Hindlimb muscle (tissue), 1 donor: Measurements from ENCODE around the gene SELENOV. TPM values are rescaled to one million over a fixed set of nuclear protein-coding genes. Genes with fewer than 3 reads are reported as not detected.

Source experiments
- DNase-seq: peaks from one replicate; pipeline ENCODE4 v3.0.0-alpha.2; 2013
- polyA plus RNA-seq: library from polyadenylated mRNA; unstranded; fragments of 120-200 nt; gene quantifications from one replicate; pipeline ENCODE4 v1.2.1, GENCODE V29; 2013; ENCODE audit not compliant: insufficient read length

SELENOV gene
- polyA plus RNA-seq, 1 donor = not detected

DNA sequence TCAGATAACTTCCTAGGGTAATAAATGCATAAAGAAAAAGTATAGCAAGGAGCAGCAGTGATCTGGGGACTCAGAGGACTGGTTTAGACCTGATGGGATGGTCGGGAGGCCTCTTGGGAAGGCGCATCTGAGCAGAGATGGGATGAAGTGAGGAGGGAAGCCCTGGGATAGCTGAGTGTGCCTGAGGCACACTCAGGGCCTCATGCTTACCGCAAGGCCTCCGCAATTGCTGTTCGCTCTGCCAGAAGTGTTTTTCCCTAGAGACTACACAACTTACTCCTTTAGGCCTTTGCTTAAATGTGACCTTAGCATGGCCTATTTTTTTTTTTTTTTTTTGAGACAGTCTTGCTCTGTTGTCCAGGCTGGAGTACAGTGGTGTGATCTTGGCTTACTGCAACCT, 20.3 kb upstream of the SELENOV start:
- DNase-seq = no peak

DNA sequence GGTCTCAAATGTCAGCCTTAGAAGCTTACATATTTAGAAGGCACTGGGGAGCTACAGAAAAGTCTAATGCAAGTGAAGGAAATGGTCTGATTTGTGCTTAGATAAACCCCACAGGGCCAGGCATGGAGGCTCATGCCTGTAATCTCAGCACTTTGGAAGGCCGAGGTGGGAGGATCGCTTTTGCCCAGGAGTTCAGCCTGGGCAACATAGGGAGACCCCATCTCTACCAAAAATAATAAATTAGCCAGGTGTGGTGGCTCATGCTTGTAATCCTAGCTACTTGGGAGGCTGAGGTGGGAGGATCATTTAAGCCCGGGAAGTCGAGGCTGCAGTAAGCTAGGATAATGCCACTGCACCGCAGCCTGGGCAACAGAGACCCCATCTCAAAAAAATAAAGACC, 18.9 kb upstream of the SELENOV start:
- no peak for DNase-seq

DNA sequence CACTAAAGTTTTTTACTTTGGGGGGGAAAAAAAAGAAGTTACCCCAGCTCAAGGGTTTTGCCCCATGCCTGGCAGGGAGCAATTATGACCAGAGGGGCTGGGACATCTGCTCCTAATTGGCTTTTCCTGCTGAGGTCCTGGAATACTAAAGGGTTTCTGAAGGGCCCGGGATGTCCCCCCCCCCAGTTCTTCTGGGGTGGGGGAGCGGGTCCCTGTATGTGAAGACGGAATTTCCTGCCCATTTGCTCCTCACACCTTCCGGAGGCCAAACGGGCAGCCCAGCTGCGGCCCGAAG, 17.3 kb upstream of the SELENOV start:
- no peak for DNase-seq

DNA sequence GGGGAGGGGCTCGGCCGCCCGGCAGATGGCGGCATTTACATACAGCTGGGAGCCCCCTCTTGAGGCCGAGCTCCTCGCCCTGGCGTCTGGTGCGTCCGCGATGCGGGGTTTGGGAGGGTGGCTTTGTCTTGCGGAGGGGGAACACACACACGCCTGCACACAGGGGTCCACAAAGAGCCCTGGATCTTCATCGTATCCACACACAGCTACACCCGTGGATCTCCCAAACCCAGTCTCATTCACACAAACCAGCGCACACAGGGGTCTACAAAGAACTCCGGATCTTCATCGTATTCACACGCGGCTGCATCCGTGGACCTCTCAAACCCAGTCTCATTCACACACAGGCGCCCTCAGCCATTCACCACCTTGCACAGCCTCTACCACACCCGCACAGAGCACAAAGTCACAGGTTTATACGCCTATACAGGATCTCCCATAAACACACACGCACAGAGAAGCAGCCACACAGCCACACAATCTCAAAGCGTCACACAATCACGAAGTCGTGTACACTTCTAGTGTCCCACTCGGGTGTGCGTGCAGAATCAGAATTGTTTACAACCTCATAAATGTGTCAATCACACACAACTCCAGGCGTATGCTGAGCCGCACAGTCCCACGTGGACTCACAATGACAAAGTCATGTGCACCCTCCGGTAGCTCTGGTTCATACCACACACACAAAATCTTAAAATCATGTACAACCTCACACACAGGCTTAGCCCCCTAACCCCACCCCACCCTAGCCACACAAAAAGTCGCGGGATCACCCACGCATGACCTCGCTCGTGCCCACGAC, 16.7 kb upstream of the SELENOV start:
- peak; percentile 46 for DNase-seq

DNA sequence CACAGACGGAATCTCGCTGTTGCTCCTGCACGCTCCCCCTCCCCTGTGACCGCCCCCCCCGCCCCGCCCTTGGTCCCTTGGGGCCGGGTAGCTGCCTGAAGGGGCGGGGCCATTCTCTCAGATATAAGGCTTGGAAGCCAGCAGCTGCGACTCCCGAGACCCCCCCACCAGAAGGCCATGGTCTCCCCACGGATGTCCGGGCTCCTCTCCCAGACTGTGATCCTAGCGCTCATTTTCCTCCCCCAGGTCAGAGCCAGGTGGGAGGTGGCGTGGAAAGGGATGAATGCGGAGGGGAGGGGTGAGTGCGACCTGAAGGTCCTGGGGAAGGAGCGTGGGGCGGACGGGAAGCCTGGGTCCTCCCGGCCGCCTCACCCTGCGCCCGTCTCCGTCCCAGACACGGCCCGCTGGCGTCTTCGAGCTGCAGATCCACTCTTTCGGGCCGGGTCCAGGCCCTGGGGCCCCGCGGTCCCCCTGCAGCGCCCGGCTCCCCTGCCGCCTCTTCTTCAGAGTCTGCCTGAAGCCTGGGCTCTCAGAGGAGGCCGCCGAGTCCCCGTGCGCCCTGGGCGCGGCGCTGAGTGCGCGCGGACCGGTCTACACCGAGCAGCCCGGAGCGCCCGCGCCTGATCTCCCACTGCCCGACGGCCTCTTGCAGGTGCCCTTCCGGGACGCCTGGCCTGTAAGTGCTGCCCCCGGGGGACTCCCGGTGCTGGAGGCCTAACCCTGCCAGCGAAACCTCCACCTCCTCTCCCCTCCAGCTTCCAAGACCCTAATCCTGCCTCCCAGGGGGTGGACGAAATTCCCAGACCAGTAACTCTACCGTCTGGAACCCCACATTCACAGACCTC, 15.9 kb upstream of the SELENOV start, which contains the start of gene DLL3:
Gene DLL3 (plus strand): TSS at position 150 of the 845 bp plus-strand sequence. CDS start 28 bp downstream, at position 178.
- no peak for DNase-seq

DNA sequence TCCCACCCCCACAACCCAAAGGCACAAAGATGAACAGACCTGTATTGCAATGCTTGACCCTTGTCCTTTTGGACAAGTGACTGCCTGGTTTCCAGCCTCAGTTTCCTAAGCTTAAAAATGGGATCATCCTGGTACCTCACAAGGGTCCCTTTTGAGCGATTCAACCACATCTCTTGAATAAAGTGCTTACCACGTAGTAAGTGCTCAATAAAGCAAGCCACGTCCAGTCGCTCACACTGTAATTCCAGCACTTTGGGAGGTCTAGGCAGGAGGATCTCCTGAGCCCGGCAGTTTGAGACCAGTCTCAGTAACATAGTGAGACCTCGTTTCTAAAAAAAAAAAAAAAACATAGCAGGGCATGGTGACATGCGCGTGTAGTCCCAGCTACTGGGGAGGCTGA, 15.0 kb upstream of the SELENOV start:
- DNase-seq = no peak

DNA sequence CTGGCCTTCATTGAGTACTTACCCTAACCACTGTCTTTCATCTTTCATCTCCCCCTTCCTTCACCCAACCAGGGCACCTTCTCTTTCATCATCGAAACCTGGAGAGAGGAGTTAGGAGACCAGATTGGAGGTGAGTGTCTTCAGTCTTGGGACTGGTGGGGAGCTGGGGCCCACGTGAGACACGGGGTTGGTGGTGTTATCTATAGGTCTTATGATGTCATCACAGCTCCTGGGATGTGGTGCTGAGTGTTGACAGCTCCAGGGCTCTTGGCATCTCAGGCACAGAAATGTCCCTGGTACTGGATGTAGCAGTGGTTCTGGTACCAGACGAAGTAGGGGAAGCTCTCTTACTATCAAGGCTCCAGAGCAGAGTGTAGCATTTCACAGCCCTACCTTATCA, 14.4 kb upstream of the SELENOV start:
- DNase-seq = no peak

DNA sequence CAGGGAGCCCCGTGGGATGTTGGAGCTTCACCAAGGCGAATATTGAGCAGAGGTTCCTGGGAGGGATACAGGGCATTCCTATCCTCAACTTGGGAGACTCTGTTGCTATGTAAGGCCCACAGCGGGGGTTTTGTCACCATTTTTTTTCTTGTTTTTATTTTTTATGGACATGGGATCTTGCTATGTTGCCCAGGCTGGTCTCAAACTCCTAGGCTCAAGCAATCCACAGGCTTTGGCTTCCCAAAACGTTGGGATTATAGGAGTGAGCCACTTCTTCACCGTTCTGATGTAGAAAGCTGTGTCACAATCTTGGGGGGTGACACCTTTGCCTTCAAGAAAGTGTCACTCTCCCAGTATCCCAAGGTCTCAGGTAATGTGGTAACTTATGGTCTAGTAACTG, 13.6 kb upstream of the SELENOV start:
- DNase-seq = no peak

DNA sequence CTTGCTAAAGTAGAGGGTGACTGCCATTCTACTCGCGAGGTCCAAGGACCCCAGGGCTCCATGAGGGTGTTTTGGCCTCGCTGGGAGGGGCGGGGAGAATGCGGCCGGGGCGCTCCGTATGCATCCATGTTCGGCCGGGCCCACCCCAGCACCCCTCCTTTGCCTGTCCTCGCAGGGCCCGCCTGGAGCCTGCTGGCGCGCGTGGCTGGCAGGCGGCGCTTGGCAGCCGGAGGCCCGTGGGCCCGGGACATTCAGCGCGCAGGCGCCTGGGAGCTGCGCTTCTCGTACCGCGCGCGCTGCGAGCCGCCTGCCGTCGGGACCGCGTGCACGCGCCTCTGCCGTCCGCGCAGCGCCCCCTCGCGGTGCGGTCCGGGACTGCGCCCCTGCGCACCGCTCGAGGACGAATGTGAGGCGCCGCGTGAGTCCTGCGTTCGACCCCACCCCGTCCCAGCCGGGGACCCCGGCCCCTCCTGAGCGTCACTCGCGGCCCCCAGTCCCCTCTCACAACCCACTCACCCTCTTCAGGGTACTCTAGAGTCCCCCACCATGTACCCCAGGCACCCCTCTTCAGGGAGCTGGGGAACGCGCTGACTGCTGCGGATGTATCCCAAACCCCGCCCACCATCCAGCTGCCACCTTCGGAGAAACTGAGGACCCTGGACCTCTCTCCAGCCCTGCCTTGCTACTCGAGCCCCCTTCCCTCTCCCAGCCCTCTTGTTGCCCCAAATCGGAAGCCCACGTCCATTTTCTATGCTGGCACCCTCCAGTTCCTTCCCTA, 12.1 kb upstream of the SELENOV start:
- DNase-seq = peak; percentile 78

DNA sequence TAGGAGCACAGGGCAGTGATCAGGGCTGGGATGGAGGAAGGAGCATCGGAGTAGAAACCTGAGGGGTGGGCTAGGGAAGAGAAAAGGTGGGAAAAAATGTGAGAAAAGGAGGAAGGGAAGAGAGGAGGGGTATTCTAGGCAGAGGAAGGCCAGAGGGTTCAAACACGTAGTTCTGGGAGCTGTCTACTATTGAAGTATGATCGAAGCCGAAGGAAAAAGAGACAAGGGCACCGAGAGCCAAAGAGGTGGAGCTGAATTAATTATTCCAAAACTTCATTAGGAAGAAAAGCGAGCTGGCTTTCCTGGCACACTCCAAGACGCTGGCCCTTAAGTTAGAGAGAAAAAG, 8.4 kb upstream of the SELENOV start:
- no peak for DNase-seq

DNA sequence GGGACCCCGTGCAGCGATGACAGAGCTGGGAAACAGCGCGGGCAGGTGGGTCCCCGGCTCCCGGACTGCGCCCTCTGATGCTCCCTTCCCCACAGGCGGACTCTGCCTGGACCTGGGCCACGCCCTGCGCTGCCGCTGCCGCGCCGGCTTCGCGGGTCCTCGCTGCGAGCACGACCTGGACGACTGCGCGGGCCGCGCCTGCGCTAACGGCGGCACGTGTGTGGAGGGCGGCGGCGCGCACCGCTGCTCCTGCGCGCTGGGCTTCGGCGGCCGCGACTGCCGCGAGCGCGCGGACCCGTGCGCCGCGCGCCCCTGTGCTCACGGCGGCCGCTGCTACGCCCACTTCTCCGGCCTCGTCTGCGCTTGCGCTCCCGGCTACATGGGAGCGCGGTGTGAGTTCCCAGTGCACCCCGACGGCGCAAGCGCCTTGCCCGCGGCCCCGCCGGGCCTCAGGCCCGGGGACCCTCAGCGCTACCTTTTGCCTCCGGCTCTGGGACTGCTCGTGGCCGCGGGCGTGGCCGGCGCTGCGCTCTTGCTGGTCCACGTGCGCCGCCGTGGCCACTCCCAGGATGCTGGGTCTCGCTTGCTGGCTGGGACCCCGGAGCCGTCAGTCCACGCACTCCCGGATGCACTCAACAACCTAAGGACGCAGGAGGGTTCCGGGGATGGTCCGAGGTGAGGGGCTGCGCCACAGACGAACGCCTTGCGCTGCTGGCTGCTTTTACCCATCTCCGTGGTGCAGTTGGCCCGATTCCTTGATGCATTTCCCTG, 7.8 kb upstream of the SELENOV start:
- DNase-seq = peak; percentile 65

DNA sequence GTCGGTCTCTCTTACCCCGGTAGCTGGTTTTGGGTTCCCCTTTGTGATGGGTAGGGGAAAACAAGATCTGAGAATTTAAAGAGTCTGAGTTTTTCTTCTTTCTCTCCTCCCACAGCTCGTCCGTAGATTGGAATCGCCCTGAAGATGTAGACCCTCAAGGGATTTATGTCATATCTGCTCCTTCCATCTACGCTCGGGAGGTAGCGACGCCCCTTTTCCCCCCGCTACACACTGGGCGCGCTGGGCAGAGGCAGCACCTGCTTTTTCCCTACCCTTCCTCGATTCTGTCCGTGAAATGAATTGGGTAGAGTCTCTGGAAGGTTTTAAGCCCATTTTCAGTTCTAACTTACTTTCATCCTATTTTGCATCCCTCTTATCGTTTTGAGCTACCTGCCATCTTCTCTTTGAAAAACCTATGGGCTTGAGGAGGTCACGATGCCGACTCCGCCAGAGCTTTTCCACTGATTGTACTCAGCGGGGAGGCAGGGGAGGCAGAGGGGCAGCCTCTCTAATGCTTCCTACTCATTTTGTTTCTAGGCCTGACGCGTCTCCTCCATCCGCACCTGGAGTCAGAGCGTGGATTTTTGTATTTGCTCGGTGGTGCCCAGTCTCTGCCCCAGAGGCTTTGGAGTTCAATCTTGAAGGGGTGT, 7.1 kb upstream of the SELENOV start:
- DNase-seq = no peak

DNA sequence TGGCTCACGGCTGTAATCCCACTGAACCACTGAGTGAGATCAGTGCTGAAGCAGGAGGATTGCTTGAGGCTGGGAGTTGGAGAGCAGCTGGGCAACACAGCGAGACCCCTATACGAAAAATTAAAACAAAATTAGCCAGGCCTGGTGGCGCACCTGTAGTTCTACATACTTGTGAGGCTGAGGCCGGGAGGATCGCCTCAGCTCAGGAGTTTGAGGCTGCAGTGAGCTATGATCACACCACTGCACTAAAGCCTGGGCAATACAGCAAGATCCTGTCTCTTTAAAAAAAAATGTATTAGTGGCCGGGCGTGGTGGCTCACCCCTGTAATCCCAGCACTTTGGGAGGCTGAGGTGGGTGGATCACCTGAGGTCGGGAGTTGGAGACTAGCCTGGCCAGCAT, 6.3 kb upstream of the SELENOV start:
- no peak for DNase-seq

DNA sequence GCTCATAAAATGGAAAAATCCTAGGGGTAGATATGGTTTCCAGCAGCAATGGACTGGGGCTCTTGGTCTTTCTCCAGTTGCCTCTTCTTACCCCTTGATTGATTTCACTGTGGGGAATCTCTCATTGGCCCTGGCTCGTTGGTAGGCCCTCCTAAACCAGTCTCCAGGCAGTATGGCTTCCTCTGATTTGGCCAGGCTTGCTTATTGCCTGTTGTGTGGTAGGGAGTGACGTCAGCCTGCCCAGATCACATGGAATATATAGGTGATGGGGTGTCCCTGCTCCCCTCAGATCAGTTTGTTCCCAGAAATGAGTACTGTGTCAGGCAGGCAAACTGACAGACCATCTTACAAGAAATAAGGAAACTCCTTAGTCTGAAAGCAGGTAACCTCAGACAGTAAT, 5.7 kb upstream of the SELENOV start:
- no peak for DNase-seq

DNA sequence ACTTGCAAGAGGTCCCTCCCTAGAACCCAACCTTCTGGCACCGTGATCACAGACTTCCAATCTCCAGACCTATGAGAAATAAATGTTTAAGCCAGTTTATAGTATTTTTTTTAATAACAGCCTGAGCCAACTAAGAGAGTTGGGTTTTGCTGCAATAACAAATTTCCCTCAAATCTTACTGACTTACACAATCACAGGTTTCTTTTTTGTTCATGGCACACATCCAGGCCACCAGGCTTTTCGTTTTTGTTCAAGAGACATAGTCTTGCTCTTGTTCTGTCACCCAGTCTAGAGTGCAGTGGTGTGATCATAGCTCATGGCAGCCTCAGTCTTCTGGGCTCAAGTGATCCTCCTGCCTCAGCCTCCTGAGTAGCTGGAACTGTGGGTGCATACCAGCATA, 2.0 kb upstream of the SELENOV start:
- DNase-seq = no peak

DNA sequence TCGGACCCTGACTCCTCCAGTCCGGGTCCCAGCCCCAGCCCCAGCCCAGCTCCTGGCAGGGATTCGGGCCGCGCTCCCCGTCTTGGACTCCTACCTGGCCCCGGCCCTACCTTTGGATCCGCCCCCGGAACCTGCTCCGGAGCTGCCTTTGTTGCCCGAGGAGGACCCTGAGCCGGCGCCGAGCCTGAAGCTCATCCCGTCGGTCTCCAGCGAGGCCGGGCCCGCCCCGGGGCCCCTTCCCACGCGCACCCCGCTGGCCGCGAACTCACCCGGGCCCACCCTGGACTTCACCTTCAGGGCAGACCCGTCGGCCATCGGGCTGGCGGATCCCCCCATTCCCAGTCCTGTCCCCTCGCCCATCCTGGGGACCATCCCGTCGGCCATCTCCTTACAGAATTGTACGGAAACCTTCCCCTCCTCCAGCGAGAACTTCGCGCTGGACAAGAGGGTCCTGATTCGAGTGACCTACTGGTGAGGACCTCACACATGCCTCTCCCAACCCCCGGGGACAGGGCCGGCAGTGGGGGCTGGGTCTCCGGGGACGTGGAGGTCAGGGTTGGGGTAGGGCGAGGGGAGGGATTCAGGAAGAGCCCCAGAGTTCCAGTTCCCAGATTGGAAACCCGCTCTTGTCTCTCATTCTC, 732 bp downstream of the SELENOV start:
- DNase-seq = no peak

DNA sequence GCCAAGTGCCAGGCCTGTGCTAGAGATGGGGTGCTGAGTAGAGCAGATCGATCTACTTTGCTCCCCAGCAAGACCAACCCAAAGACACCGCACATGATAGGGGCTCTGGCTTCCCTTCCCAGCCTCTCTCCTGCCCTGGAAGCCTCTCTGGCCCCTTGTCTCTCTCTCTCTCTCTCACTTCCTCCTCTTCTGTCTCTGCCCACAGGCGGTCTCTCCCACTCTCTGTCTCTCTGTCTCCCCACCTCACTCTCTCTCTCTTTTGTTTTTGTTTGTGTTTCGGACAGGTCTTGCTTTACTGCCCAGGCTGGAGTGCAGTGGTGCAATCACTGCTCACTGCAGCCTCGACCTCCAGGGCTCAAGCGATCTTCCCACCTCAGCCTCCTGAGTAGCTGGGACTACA, 1.3 kb downstream of the SELENOV start:
- no peak for DNase-seq

DNA sequence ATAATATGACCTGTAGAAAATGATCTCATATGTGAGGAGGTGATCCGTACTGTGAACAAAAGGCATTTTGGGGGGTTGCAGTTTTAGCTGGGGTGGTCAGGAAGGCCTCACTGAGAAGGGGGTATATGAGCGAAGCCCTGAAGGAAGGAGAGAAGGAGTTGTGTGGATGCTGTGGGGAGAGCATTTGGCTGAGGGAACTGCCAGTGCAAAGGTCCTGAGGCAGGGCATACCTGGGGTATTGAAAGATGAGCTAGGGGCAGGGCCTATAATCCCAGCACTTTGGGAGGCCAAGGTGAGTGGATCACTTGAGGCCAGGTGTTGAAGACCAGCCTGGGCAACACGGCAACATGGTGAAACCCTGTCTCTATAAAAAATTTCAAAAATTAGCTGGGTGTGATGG, 2.5 kb downstream of the SELENOV start:
- no peak for DNase-seq

DNA sequence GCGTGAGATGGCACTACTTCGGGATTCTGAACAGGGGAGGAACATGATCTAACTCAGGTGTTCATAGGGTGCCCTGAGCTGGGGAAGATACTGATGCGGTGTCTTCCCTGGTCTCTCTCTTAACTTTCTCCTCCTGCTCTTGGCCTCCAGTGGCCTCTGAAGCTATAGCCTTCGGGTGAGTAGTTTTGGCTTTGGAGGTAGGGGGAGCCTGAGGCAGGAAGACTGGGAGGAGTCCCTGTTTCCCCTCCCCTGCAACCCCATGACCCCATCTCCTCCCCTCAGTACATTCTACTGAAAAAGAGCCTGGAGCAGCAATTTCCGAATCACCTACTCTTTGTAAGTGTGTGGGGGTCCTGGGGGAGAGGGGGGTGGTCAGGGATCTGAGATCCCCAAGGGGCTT, 3.5 kb downstream of the SELENOV start:
- DNase-seq = no peak

DNA sequence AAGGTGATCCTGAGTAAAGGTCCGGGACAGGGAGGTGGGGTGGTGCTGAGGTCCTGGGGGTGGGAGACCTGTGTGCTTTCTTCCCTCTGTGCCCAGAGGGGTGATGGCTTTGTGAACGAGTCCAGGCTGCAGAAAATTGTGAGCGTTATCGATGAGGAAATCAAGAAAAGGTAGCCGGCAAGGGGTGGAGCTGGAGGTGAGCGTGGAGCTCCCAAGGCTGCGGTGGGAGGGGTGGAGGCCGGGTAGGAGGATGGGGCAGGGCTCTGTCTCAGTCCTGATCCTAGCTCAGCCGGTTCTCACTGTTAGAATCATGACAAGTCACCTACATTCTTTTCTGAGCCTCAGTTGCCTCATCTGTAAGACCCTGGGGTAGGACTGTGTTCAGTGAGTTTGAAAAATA, 4.0 kb downstream of the SELENOV start:
- no peak for DNase-seq
